Coronary artery (tissue), 2 donors: ENCODE results near the gene DVL1.

Experiments
- DNase-seq: peaks from one replicate; pipeline ENCODE4 v3.0.0-alpha.2; 2017; ENCODE audit warnings: low spot score
- H3K27ac ChIP-seq, 2 donors: fragments of 200-600 bp; sonication (generic); one replicate each; pipeline ENCODE4 v1.5.1; 2016 to 2019
- H3K4me3 ChIP-seq: fragments of 200-600 bp; sonication (generic); 2 replicates; pipeline ENCODE4 v1.5.1; 2016; ENCODE audit warnings: mild to moderate bottlenecking, moderate library complexity
- CTCF ChIP-seq: fragments of 200-600 bp; sonication (generic); IDR thresholded peaks from one replicate; pipeline ENCODE4 v1.5.1; 2019; ENCODE audit warnings: antibody characterized with exemption

DVL1 gene

GRCh38 chr1:1381294-1381693, 32.1 kb upstream of the DVL1 start:
- DNase-seq = no peak
- H3K4me3 ChIP-seq = no peak overlapping the region
- no peak for TF ChIP-seq CTCF

GRCh38 chr1:1380860-1381259, 31.6 kb upstream of the DVL1 start:
- H3K4me3 ChIP-seq = no peak overlapping the region
- TF ChIP-seq CTCF = no peak
- no peak overlapping the region for H3K27ac ChIP-seq
- DNase-seq = no peak

More at GRCh38 chr1:1381294-1381693, 32.1 kb upstream of the DVL1 start:
- no peak overlapping the region for H3K27ac ChIP-seq

- DNase-seq = no peak
- no peak overlapping the region for H3K27ac ChIP-seq
- H3K4me3 ChIP-seq = no peak overlapping the region
- no peak for TF ChIP-seq CTCF
Measured at GRCh38 chr1:1377540-1378205, 28.5 kb upstream of the DVL1 start.

- Histone ChIP-seq H3K4me3 (no peak overlapping the region), H3K27ac (no peak overlapping the region)
- TF ChIP-seq CTCF = no peak
- DNase-seq = no peak
Measured at GRCh38 chr1:1376551-1377226, 27.5 kb upstream of the DVL1 start.

GRCh38 chr1:1374929-1375662, 25.9 kb upstream of the DVL1 start, which contains the start of gene AURKAIP1:
Gene AURKAIP1, minus strand, starts transcription at chr1:1375207. Its CDS starts 451 bp downstream, at chr1:1374756.
- Histone ChIP-seq H3K27ac (peak within 1 kb of the TSS; percentile 85 to 97), H3K4me3 (peak within 1 kb of the TSS; percentile 100)
- TF ChIP-seq CTCF = no peak
- DNase-seq = peak; percentile 100

GRCh38 chr1:1374589-1374928, 25.3 kb upstream of the DVL1 start:
- DNase-seq = no peak
- Histone ChIP-seq H3K27ac (peak overlapping the region; percentile 85 to 97), H3K4me3 (peak overlapping the region; percentile 100)
- TF ChIP-seq CTCF = no peak
